Subcutaneous abdominal adipose tissue (tissue), 5 donors: Measurements from ENCODE around the gene LYRM2.

Source experiments
- H3K27ac ChIP-seq: one replicate; pipeline ENCODE4 v1.7.0; 2013; ENCODE audit warnings: low read depth, mild to moderate bottlenecking, inconsistent platforms, low read length, moderate library complexity
- H3K27me3 ChIP-seq, 5 donors: one replicate each; pipeline ENCODE4 v1.7.0; 2013; ENCODE audit warnings: low read length in 5 of 5, inconsistent platforms in 1 of 5; ENCODE audit not compliant: control insufficient read depth in 5 of 5, insufficient read depth in 4 of 5
- H3K36me3 ChIP-seq, 5 donors: one replicate each; pipeline ENCODE4 v1.7.0; 2013; ENCODE audit warnings: low read length in 5 of 5; ENCODE audit not compliant: control insufficient read depth in 5 of 5, insufficient read depth in 5 of 5
- H3K4me1 ChIP-seq, 5 donors: one replicate each; pipeline ENCODE4 v1.7.0; 2013; ENCODE audit warnings: low read length in 5 of 5, mild to moderate bottlenecking in 3 of 5, moderate library complexity in 1 of 5; ENCODE audit not compliant: control insufficient read depth in 5 of 5, insufficient read depth in 5 of 5
- H3K4me3 ChIP-seq, 5 donors: one replicate each; pipeline ENCODE4 v1.7.0; 2013; ENCODE audit warnings: low read length in 5 of 5, low read depth in 1 of 5
- H3K9ac ChIP-seq, 5 donors: one replicate each; pipeline ENCODE4 v1.7.0; 2013; ENCODE audit warnings: low read length in 5 of 5, mild to moderate bottlenecking in 4 of 5, moderate library complexity in 3 of 5
- H3K9me3 ChIP-seq, 5 donors: one replicate each; pipeline ENCODE4 v1.7.0; 2013; ENCODE audit warnings: low read length in 5 of 5; ENCODE audit not compliant: control insufficient read depth in 5 of 5
- donor health status: healthy.
- donor health status: healthy.
- donor health status: healthy.
- donor health status: healthy.
- donor health status: healthy.

The LYRM2 gene

DNA sequence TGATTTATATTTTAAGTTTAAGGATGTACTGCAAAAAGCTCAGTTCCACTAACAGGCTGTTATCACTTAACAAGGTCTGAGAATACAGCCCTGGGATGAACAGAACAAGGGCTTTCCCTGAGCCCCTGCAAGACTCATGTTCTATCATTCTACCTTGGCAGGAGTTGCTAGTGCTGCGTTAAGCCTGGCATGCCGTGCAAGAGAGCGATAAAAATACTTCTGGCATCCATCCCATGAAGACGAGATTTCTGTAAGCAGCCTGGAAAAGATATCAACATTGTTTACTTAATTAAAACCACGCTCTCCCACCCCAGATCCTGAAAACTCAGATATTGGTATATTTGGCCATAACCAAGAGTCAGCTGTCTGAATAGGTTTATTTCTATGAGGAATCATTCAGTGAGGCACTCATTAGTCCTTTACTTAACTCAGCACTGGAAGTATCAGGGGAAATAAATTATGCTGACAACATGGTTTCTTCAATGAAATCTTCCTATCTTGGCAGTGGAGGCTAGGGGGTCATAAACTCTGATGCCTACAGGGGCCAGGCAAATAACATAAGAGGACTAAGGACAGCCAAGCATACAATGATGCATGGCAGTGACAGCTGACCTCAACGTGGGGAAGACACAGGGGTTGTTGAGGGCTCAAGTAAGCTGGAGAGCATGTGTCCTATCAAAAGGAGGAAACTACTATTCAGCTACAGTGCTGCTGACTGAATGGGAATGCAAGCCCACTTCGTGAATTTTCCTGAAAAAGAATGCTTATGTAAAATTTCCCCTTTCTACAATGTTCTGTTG is 37.6 kb upstream of the LYRM2 start:
- peaks cover 55 to 98% (median 95%) of the 10 kb centered on the region in 5 donors for H3K36me3 ChIP-seq
- H3K4me3 ChIP-seq: no peak overlapping the region
- peaks cover 0 to 6% (median 0%) of the 10 kb centered on the region in 5 donors for H3K4me1 ChIP-seq
- H3K9ac ChIP-seq: peak overlapping the region in 1 of 5 donors; percentile 30
- no peak overlapping the region for H3K27ac ChIP-seq
- H3K9me3 ChIP-seq: no peaks in the 10 kb centered on the region
- no peaks in the 10 kb centered on the region for H3K27me3 ChIP-seq

DNA sequence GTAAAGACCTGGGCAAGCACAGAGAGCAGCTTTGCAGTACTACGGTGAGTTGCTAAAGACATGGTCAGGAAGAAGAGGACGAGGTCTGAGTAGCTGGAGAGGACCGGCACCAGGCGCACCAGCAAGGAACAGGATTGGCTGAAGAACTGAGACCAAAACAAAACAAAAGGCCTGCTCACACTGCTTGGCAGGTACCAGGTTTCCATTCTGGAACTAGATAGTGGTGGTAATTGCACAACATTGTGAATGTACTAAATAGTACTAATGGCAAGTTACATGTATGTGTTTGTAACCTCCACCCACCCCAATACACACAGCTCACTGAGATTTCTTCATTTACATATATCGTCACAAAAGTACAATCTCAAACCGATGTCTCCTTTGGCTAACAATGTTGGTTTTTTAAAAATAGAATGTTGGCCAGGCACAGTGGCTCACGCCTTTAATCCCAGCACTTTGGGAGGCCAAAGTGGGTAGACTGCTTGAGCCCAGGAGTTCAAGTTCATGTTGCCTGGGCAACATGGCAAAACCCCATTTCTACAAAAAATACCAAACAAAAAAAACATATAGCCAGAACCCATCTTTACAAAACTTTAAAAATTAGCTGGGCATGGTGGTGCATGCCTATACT is 32.5 kb upstream of the LYRM2 start:
- H3K9me3 ChIP-seq: no peaks in the 10 kb centered on the region
- no peak overlapping the region for H3K9ac ChIP-seq
- H3K36me3 ChIP-seq: peaks cover 48 to 89% (median 68%) of the 10 kb centered on the region in 5 donors
- no peaks in the 10 kb centered on the region for H3K27me3 ChIP-seq
- H3K4me3 ChIP-seq: no peak overlapping the region
- H3K4me1 ChIP-seq: peaks cover 0 to 2% (median 0%) of the 10 kb centered on the region in 5 donors
- no peak overlapping the region for H3K27ac ChIP-seq

DNA sequence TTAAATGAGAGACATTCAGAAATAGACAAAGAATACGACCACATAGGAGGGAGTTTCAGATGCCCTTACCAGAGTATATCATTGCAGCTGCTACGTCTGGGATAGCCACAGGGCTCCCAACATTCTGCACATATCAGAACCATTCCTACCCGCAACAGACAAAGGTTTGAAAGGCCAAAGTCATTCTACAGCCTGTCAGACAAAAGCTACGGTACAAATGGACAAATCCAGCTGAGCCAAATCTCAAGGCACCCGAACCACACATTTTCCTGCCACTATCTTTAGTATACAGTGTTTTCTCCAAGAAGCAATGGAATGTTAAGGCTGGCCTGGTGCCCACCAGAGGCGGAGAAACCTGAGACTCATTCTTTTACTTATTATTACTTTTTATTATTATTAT is 30.5 kb upstream of the LYRM2 start:
- Histone ChIP-seq H3K4me1 (no peaks in the 10 kb centered on the region), H3K36me3 (peaks cover 45 to 84% (median 55%) of the 10 kb centered on the region in 5 donors), H3K9me3 (no peaks in the 10 kb centered on the region), H3K27ac (no peak overlapping the region), H3K4me3 (no peak overlapping the region), H3K27me3 (no peaks in the 10 kb centered on the region), H3K9ac (no peak overlapping the region)

DNA sequence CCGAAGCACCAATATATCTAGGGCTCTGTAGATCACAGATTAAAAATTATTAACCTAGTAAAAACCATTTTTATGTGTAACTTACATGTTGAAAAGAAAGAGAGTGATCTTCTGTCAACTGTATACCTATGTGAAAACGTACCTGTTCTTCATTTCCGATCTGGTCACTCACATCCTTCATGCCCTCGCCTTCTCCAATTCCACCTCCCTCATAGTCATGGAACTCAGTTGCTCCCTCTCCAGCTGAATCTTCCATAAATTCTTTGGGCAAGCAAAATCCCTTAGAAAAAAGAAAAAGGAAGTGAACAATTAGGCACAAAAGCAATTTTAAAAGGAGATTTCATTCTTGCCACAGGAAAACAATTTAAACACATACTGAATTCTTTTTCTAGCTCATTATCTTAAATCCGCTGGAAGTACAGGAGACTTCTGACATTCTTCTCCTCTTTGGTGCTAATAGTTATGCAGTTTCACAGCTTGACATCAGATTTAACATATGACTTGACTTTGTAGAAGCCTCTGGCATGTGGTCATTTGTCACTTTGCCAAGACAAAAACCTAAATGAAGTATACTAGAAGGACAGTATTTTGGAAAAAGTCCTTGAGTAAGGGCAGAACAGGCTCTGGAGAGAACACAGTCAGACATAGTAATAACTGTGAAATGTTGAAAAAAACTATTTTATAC is 29.5 kb upstream of the LYRM2 start:
- Histone ChIP-seq H3K4me1 (no peaks in the 10 kb centered on the region), H3K9me3 (no peaks in the 10 kb centered on the region), H3K9ac (no peak overlapping the region), H3K36me3 (peaks cover 45 to 81% (median 54%) of the 10 kb centered on the region in 5 donors), H3K27ac (no peak overlapping the region), H3K4me3 (no peak overlapping the region), H3K27me3 (no peaks in the 10 kb centered on the region)

DNA sequence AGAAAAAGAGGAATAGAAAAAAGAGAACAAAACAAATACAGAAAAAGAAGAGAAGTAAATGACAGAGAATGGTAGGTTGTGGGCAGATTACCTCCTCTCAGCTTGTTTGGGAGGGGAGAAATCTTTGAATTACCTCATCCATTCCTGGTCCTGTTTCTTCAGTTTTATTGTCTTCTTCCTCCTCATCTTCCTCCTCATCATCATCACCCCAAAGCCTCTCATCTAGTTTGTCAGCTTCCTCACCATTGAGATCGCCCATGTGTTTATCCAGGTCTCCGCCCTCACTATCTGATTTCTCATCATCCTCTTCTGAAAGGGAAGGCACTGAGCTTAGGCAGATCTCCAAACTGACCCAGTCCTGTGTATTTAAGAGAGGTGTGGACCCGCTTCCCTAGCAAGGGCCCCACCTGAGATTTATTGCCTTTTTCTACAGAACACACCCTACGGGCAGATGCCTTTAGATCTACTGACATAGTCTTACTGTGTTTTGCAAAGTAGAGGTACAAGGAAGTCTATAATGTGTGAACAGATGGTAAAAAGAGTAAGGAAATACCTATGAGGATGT is 24.2 kb upstream of the LYRM2 start:
- H3K9ac ChIP-seq: no peak overlapping the region
- no peaks in the 10 kb centered on the region for H3K4me1 ChIP-seq
- no peak overlapping the region for H3K4me3 ChIP-seq
- peaks cover 52 to 86% (median 64%) of the 10 kb centered on the region in 5 donors for H3K36me3 ChIP-seq
- H3K27me3 ChIP-seq: no peaks in the 10 kb centered on the region
- no peaks in the 10 kb centered on the region for H3K9me3 ChIP-seq
- H3K27ac ChIP-seq: no peak overlapping the region

DNA sequence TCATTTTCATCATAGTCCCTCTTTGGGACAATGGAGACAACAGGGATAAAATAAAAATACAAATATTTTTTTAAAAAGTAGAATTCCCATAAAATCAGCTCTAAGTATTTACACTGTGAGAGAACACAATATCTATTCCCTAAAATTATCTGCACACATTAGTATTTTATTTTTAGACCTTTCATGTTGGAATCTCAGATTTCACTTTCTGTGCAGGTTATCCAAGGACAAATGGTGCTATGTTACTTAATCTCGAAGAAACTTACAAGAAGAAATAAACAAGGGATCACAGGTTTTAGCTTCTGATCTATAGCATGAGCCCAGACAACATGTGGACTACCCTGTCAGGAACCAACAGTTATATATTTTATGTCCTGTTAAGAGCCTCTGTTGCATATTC is 23.0 kb upstream of the LYRM2 start:
- no peaks in the 10 kb centered on the region for H3K4me1 ChIP-seq
- no peak overlapping the region for H3K4me3 ChIP-seq
- no peaks in the 10 kb centered on the region for H3K9me3 ChIP-seq
- peaks cover 51 to 86% (median 73%) of the 10 kb centered on the region in 5 donors for H3K36me3 ChIP-seq
- no peak overlapping the region for H3K9ac ChIP-seq
- H3K27ac ChIP-seq: no peak overlapping the region
- H3K27me3 ChIP-seq: no peaks in the 10 kb centered on the region

DNA sequence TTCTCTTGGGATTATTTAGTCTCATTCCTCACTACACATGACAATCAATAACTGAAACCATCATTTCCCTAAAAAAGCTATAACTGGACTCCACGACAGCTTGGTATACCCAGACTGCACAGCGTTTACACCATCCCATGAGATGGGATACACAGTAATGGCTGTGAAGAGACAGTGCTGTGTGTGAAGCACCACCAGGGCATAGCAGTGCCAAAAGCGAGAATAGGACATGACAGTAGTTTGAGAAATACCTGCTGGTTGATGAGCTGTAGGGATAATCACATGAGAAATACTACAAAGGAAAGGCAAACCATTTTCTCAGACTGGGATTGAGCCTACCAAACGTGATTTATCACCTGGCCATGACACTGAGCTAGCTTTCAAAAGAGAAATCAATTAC is 22.4 kb upstream of the LYRM2 start:
- no peak overlapping the region for H3K4me3 ChIP-seq
- no peak overlapping the region for H3K9ac ChIP-seq
- no peak overlapping the region for H3K27ac ChIP-seq
- no peaks in the 10 kb centered on the region for H3K27me3 ChIP-seq
- no peaks in the 10 kb centered on the region for H3K4me1 ChIP-seq
- no peaks in the 10 kb centered on the region for H3K9me3 ChIP-seq
- H3K36me3 ChIP-seq: peaks cover 52 to 86% (median 73%) of the 10 kb centered on the region in 5 donors

DNA sequence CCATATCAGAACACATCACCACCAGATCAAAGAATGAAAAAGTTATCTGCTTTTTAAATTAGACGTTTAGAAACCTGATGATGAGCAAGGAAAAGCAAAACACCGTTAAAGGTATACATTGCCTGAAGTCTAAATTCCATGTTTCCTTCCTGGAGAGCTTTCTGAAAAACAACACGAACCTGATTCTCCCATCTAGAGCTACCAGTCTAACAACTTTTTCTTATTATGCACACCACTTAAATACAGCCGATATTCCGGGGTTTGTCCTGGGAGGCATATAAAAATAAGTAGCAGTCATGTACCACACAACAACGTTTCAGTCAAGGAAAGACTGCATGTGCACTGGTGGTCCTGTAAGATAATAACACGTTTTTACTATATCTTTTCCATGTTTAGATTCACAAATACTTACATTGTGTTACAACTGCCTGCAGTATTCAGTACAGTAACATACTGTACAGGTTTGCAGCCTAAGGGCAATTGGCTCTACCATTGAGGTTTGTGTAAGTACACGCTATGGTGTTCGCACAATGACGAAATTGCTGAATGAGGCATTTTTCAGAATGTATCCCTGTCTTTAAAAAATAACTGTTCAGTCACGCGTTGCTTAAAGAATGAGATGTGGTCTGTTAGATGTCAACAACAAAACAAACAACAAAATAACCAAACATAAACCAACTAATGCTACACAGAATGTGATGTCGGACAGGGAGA is 19.1 kb upstream of the LYRM2 start:
- Histone ChIP-seq H3K27ac (no peak overlapping the region), H3K27me3 (no peaks in the 10 kb centered on the region), H3K36me3 (peaks cover 60 to 90% (median 82%) of the 10 kb centered on the region in 5 donors), H3K9ac (no peak overlapping the region), H3K9me3 (no peaks in the 10 kb centered on the region), H3K4me3 (no peak overlapping the region), H3K4me1 (no peaks in the 10 kb centered on the region)

DNA sequence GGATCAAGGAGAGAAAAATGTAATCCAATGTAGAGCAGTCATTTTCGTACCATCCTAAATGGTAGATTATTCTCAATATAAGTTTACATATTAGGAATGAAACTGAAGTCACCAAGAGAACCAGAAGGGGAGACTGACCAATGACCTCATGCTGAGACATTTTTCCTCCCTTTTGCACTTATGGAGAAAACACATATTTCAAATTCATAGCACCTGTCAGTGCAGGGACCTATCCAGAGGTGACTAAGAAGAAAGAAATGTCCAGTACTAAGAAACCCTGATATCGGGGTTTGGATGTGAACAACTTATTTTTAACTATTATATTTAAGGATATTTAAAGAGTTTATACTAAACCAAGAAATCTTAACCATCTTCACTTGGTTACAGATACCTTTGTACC is 16.6 kb upstream of the LYRM2 start:
- Histone ChIP-seq H3K9me3 (no peaks in the 10 kb centered on the region), H3K27me3 (no peaks in the 10 kb centered on the region), H3K4me1 (no peaks in the 10 kb centered on the region), H3K27ac (no peak overlapping the region), H3K4me3 (no peak overlapping the region), H3K36me3 (peaks cover 46 to 86% (median 81%) of the 10 kb centered on the region in 5 donors), H3K9ac (no peak overlapping the region)
